GM13977 (cell line): ENCODE data around the gene TRIM27.
A peak's percentile ranks its signal among the peaks of the same experiment; 100 is the strongest.
"Not testable (repeated sequence)": the region's sequence is repeated elsewhere in the genome, so short reads cannot be mapped to it uniquely, and the experiment has no call there.

ENCODE experiments used
- DNase-seq: peaks from one replicate; pipeline ENCODE4 v3.0.0; 2012; ENCODE audit warnings: low spot score
- CTCF ChIP-seq: IDR thresholded peaks from 2 replicates; pipeline ENCODE4 v1.5.1; 2012; ENCODE audit warnings: mild to moderate bottlenecking, control low read depth; ENCODE audit not compliant: insufficient read depth; ENCODE audit errors: extremely low read depth, missing control alignments
- in situ Hi-C: fragments of 300-500 bp; cut with MboI; formaldehyde crosslinking; loops from one replicate; pipeline ENCODE4 v1.12.0; 2022; ENCODE audit warnings: low sequenced_read_pairs, low pct_unique_long_range_greater_than_20kb, mixed read lengths, inconsistent platforms; ENCODE audit not compliant: unreplicated experiment

The TRIM27 gene

GRCh38 chr6:28871335-28872156, 52.2 kb downstream of the TRIM27 start:
- DNase-seq, result no peak
- no peak for TF ChIP-seq CTCF
- in situ Hi-C loops, result no loop called here

GRCh38 chr6:28868873-28869272, 54.9 kb downstream of the TRIM27 start:
- in situ Hi-C loops, result no loop called here
- no peak for DNase-seq
- TF ChIP-seq CTCF, result no peak

GRCh38 chr6:28867086-28867409, 56.7 kb downstream of the TRIM27 start:
- no peak for TF ChIP-seq CTCF
- in situ Hi-C loops, result no loop called here
- no peak for DNase-seq

- peak; percentile 37 for DNase-seq
- in situ Hi-C loops, result not testable (repeated sequence)
- peak; percentile 6 for TF ChIP-seq CTCF
Observed at GRCh38 chr6:28866205-28867085, 57.3 kb downstream of the TRIM27 start.

GRCh38 chr6:28865401-28866204, 58.2 kb downstream of the TRIM27 start:
- no peak for DNase-seq
- TF ChIP-seq CTCF, result no peak
- in situ Hi-C loops, result no loop called here

- peak; percentile 49 for DNase-seq
- in situ Hi-C loops, result no loop called here
- peak; percentile 30 for TF ChIP-seq CTCF
Observed at GRCh38 chr6:28864326-28864923, 59.4 kb downstream of the TRIM27 start.
